Coronary artery (tissue), 2 donors: ENCODE results near the gene POLR2C.

Experiments used
- DNase-seq: peaks from one replicate; pipeline ENCODE4 v3.0.0-alpha.2; 2017; ENCODE audit warnings: low spot score
- H3K27ac ChIP-seq, 2 donors: fragments of 200-600 bp; sonication (generic); one replicate each; pipeline ENCODE4 v1.5.1; 2016 to 2019
- H3K4me3 ChIP-seq: fragments of 200-600 bp; sonication (generic); 2 replicates; pipeline ENCODE4 v1.5.1; 2016; ENCODE audit warnings: mild to moderate bottlenecking, moderate library complexity
- TF ChIP-seq, protein P1 (sequence below): fragments of 200-600 bp; sonication (generic); IDR thresholded peaks from one replicate; pipeline ENCODE4 v1.5.1; 2019; ENCODE audit warnings: antibody characterized with exemption

The POLR2C gene

DNA sequence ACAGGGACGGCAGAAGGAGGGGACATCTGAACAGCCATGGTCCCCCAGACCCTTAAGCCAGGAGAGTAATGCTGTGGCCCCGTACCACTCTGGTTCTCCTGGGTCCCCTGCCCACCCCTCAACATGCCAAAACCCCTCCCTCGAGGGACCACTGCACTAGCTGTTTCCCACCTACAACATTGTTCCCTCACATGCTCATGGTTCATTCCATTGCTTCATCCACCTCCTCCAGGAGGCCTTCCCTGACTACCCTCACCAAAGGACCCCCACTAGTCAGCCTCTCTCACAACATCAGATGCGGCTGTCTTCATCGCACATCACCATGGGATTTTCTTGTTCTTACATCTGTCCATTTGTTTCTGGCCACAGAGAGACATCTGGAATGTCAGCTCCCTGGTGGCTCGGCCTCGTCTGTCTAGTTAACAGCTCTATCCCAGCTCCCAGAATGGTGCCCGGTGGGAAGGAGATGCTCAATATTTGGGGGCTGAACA lies 22.1 kb downstream of the POLR2C start:
- no peak for DNase-seq
- Histone ChIP-seq H3K4me3 (peak overlapping the region; percentile 93), H3K27ac (peak overlapping the region; percentile 3 to 92)
- TF ChIP-seq, protein P1, sequence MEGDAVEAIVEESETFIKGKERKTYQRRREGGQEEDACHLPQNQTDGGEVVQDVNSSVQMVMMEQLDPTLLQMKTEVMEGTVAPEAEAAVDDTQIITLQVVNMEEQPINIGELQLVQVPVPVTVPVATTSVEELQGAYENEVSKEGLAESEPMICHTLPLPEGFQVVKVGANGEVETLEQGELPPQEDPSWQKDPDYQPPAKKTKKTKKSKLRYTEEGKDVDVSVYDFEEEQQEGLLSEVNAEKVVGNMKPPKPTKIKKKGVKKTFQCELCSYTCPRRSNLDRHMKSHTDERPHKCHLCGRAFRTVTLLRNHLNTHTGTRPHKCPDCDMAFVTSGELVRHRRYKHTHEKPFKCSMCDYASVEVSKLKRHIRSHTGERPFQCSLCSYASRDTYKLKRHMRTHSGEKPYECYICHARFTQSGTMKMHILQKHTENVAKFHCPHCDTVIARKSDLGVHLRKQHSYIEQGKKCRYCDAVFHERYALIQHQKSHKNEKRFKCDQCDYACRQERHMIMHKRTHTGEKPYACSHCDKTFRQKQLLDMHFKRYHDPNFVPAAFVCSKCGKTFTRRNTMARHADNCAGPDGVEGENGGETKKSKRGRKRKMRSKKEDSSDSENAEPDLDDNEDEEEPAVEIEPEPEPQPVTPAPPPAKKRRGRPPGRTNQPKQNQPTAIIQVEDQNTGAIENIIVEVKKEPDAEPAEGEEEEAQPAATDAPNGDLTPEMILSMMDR, result no peak

DNA sequence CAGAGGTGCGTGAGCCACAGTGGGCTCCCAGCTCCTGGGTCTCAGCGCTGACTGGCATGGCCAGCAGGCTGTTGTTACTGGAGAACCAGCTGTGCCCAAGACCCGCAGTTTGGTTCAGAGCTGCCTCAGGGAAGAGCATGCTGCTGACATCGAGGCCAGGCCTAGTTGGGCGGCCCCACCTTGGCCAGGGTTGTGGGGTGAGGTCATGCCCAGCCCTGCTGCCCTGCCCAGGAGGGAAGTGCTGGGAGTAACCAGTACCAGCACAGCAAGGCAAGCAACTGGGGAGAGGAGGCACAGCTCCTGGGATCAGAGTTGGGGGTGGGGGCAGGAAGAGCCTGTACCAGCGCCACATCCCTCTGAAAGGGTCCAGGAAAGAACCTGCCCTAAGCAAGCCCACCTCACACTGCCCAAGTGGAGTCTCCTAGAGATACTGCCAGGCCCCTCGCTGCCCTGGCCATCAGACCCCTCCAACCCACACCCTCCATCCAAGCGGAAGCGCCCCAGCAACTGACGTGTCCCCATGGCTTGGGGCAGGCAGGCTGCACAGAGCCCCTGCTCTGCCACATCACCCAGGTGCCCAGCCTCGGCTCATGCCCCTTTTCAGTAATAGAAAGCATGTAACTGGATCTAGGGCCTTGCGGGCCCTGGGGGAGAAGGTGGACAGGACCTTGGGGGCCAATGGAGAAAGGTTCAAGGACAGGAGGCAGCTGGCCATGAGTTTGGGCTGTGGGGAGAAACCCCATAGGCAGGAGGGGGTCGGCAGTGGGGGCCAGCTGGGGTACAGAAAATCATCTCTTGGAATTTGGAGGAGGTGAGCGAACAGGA lies 22.8 kb downstream of the POLR2C start:
- Histone ChIP-seq H3K27ac (peak overlapping the region; percentile 77 to 92), H3K4me3 (peak overlapping the region; percentile 93)
- DNase-seq, result no peak
- TF ChIP-seq, protein P1, result no peak

DNA sequence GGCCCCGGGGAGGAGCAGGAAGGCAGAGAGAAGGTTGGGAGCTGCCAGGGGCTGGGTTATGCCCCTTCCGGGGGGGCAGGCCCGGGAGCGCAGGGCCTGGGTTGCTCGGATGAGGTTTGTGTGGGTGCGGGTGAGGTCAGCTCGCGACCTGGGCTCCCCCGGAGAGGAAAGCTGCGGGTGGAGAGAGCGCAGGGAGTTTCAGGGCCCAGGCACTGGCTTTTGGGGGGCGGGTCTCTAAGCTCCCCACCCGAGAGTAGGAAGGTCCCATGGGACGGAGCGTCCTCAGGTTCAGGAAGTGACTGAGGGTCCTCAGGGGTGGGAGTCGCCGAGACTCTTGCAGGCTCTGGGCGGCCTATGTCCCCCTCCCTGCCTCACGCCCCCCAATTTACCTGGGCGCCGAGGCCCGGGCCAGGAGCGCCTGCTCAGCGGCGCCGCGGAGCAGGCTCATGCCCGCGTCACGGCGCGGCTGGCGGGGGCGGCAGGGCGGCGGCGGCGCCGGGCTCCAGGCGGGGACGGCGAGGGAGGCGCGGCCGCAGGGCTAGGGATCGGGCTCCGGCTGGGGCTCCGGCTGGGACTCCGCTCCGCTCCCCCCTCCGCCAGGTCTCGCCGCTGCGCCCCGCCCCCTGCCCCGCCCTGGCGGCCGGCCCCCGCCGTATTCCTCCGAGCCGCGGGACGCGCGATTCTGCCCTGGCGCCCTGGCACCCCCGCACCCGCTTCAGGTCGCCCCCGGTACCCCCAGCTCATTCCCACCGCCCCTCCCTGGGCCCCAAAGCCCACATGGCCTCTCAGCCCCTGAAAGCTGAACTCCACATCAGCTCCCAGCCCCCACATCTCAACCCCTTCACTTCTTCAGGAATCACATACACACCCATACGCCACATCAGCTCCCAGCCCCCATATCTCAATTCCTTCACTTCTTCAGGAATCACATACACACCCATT lies 23.7 kb downstream of the POLR2C start, which contains the start of gene DOK4:
Gene DOK4, minus strand, starts transcription at position 578 of the 942 bp plus-strand sequence. CDS start 6,986 bp downstream, outside the sequence.
- Histone ChIP-seq H3K27ac (peak within 1 kb of the TSS; percentile 82 to 92), H3K4me3 (peak within 1 kb of the TSS; percentile 93)
- peak; percentile 90 for DNase-seq
- TF ChIP-seq, protein P1, result no peak

DNA sequence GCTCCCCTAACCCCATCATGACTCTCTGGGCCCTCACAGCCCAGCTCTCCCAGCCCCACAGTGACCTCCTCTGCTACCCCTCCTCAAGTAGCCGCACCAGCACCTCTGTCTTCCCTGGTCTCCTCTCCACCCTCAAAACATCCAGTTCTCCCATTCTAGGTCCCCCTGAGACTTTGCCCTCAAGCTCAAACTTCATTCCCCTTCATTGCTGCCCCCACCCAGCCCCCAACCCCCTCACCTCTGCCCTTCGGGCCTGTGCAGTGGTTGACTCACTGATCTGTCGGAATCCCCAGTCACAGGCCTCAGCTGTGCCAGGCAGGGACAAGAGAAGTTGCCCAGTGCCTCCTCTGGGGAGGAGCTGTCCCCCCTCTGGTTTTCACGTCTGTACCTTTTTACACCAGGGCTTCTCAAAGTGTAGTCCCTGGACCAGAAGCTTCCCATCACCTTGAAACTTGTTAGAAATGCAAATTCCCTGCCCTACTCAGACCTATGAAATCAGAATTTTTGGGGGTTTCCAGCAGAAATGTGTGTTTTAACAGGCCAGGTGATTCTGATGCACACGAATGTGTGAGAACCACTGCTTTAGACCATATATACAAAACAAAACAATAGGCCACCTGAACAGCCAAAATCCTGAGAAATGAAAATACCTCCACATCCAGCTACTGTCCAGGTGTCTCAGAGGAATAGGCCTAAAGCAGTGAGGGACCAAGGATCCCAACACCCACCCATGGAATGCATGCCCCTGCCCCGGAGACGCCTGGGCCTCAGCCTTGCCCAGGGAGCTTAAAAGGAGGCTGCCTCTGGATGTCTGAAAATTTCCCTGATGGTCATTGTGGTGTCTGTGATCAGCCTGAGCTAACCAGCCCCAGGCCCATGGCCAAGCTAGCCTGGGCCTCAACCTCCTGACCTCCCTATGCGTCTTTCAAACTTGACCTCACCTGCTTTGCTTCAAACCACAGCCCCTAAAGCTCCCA lies 24.7 kb downstream of the POLR2C start:
- H3K27ac ChIP-seq, result peak overlapping the region; percentile 82 to 92
- TF ChIP-seq, protein P1, result no peak
- DNase-seq, result no peak
- H3K4me3 ChIP-seq, result peak overlapping the region; percentile 93

DNA sequence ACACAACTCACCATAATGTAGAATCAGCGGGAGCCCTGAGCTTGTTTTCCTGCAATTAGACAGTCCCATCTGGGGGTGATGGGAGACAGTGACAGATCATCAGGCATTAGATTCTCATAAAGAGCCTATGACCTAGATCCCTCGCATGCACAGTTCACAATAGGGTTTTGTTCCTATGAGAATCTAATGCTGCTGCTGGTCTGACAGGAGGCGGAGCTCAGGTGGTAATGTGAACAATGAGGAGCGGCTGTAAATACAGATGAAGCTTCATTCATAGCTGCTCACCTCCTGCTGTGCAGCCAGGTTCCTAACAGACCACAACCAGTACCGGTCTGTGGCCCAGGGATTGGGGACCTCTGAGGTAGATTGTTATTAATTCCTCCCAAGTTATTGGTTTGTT lies 26.8 kb downstream of the POLR2C start:
- Histone ChIP-seq H3K4me3 (no peak overlapping the region), H3K27ac (no peak overlapping the region)
- no peak for DNase-seq
- TF ChIP-seq, protein P1, result no peak

DNA sequence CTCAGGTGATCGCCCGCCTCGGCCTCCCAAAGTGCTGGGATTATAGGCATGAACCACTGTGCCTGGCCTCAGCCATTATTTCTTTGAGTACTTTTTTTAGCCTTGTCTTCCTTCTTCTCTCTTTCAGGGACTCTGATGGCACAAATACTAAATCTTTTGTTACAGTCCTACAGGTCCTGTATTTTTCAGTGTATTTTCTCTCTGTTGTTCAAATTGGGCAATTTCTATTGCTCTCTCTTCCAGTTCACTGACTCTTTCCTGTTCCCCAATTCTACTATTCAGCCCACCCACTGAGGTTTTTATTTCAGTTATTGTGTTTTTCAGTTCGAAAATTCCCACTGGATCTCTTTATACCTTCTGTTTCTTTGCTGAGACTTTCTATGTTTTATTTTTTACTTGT lies 31.3 kb downstream of the POLR2C start:
- Histone ChIP-seq H3K27ac (no peak overlapping the region), H3K4me3 (no peak overlapping the region)
- no peak for DNase-seq
- TF ChIP-seq, protein P1, result no peak
